DMS53 treated with DMSO at 0.1 percent for 48 hours (cell line): Measurements from ENCODE around the gene ITPR1.

Experiments
- DNase-seq: peaks from one replicate; lab custom pipeline; 2025; ENCODE audit not compliant: unreplicated experiment; lab: John Stamatoyannopoulos, UW

ITPR1 gene

GRCh38 chr3:4564928-4565586 lies 71.9 kb downstream of the ITPR1 start:
- DNase-seq: no peak

- DNase-seq: no peak
Measured at GRCh38 chr3:4565809-4566501, 72.8 kb downstream of the ITPR1 start.

- no peak for DNase-seq
Measured at GRCh38 chr3:4568841-4569240, 75.7 kb downstream of the ITPR1 start.

GRCh38 chr3:4570840-4571621 lies 77.9 kb downstream of the ITPR1 start:
- no peak for DNase-seq

GRCh38 chr3:4571690-4572334 lies 78.7 kb downstream of the ITPR1 start:
- no peak for DNase-seq

GRCh38 chr3:4573153-4573552 lies 80.0 kb downstream of the ITPR1 start:
- DNase-seq: no peak

- no peak for DNase-seq
Measured at GRCh38 chr3:4574426-4574965, 81.3 kb downstream of the ITPR1 start.

GRCh38 chr3:4575381-4575780 lies 82.2 kb downstream of the ITPR1 start:
- no peak for DNase-seq

GRCh38 chr3:4577721-4578120 lies 84.6 kb downstream of the ITPR1 start:
- no peak for DNase-seq

- DNase-seq: no peak
Measured at GRCh38 chr3:4580346-4581123, 87.4 kb downstream of the ITPR1 start.

GRCh38 chr3:4581124-4581424 lies 87.9 kb downstream of the ITPR1 start:
- DNase-seq: no peak

GRCh38 chr3:4581498-4581897 lies 88.3 kb downstream of the ITPR1 start:
- no peak for DNase-seq

- no peak for DNase-seq
Measured at GRCh38 chr3:4581920-4582611, 88.9 kb downstream of the ITPR1 start.

GRCh38 chr3:4582624-4583023 lies 89.5 kb downstream of the ITPR1 start:
- DNase-seq: no peak

GRCh38 chr3:4583416-4583815 lies 90.3 kb downstream of the ITPR1 start:
- DNase-seq: no peak

- DNase-seq: no peak
Measured at GRCh38 chr3:4584456-4585249, 91.5 kb downstream of the ITPR1 start.

- no peak for DNase-seq
Measured at GRCh38 chr3:4586381-4586780, 93.2 kb downstream of the ITPR1 start.

GRCh38 chr3:4587061-4587837 lies 94.1 kb downstream of the ITPR1 start:
- no peak for DNase-seq

GRCh38 chr3:4587838-4588105 lies 94.6 kb downstream of the ITPR1 start:
- no peak for DNase-seq
